Activated T-helper 17 cell treated with anti-CD3 and anti-CD28 coated beads, Interleukin-2, amount 50 U/mL, for 72 hours (primary cell): ENCODE data around the gene PHC3. TPM values are rescaled to one million over a fixed set of nuclear protein-coding genes. Genes with fewer than 3 reads are reported as not detected.

Source experiments
- ATAC-seq: fragments of 150-1000 bp; cut with Tn5 transposase; replicated peaks from 2 replicates; pipeline ENCODE4 v1.10.0; 2021; ENCODE audit warnings: mild to moderate bottlenecking, moderate library complexity
- H3K27ac Mint-ChIP-seq: one replicate; pipeline ENCODE4 v1.8.0; 2022; ENCODE audit warnings: mixed read lengths
- H3K27me3 Mint-ChIP-seq: one replicate; pipeline ENCODE4 v1.8.0; 2022; ENCODE audit warnings: mixed read lengths
- H3K36me3 Mint-ChIP-seq: one replicate; pipeline ENCODE4 v1.8.0; 2022; ENCODE audit warnings: low read depth, mild to moderate bottlenecking, mixed read lengths
- H3K4me1 Mint-ChIP-seq: one replicate; pipeline ENCODE4 v1.8.0; 2022; ENCODE audit warnings: mixed read lengths
- H3K4me3 Mint-ChIP-seq: one replicate; pipeline ENCODE4 v1.8.0; 2022; ENCODE audit warnings: mild to moderate bottlenecking, mixed read lengths
- H3K9me3 Mint-ChIP-seq: one replicate; pipeline ENCODE4 v1.8.0; 2022; ENCODE audit warnings: mixed read lengths
- total RNA-seq, 2 donors: library from RNA; stranded (reverse); gene quantifications; one replicate each; pipeline ENCODE4 v1.2.3, GENCODE V29; 2022

Gene PHC3
- total RNA-seq, 2 donors from 2014 or later: 65.8 to 98.7 TPM

- H3K9me3 Mint-ChIP-seq: no peaks in the 10 kb centered on the region
- H3K36me3 Mint-ChIP-seq: no peaks in the 10 kb centered on the region
- no peak for ATAC-seq
- H3K4me3 Mint-ChIP-seq: no peak overlapping the region
- H3K27me3 Mint-ChIP-seq: no peaks in the 10 kb centered on the region
- no peak overlapping the region for H3K27ac Mint-ChIP-seq
- peaks cover 32% of the 10 kb centered on the region for H3K4me1 Mint-ChIP-seq
Observed at GRCh38 chr3:170059447-170059846, 122.1 kb downstream of the PHC3 start.

- peaks cover 32% of the 10 kb centered on the region for H3K4me1 Mint-ChIP-seq
- H3K4me3 Mint-ChIP-seq: peak overlapping the region; percentile 67
- H3K27me3 Mint-ChIP-seq: no peaks in the 10 kb centered on the region
- no peaks in the 10 kb centered on the region for H3K9me3 Mint-ChIP-seq
- ATAC-seq: peak; percentile 13
- H3K27ac Mint-ChIP-seq: peak overlapping the region; percentile 82
- H3K36me3 Mint-ChIP-seq: no peaks in the 10 kb centered on the region
Observed at GRCh38 chr3:170058127-170058526, 123.4 kb downstream of the PHC3 start.

- ATAC-seq: no peak
- H3K4me1 Mint-ChIP-seq: peaks cover 32% of the 10 kb centered on the region
- H3K4me3 Mint-ChIP-seq: peak overlapping the region; percentile 67
- H3K27me3 Mint-ChIP-seq: no peaks in the 10 kb centered on the region
- no peaks in the 10 kb centered on the region for H3K36me3 Mint-ChIP-seq
- H3K9me3 Mint-ChIP-seq: no peaks in the 10 kb centered on the region
- H3K27ac Mint-ChIP-seq: peak overlapping the region; percentile 82
Observed at GRCh38 chr3:170057550-170057949, 124.0 kb downstream of the PHC3 start.

GRCh38 chr3:170056710-170057454 is 124.7 kb downstream of the PHC3 start:
- Mint-ChIP-seq H3K9me3 (no peaks in the 10 kb centered on the region), H3K27me3 (no peaks in the 10 kb centered on the region), H3K4me3 (peak overlapping the region; percentile 67), H3K4me1 (peaks cover 32% of the 10 kb centered on the region), H3K27ac (peak overlapping the region; percentile 82), H3K36me3 (no peaks in the 10 kb centered on the region)
- peak; percentile 86 for ATAC-seq

GRCh38 chr3:170055209-170055608 is 126.3 kb downstream of the PHC3 start:
- Mint-ChIP-seq H3K4me3 (peak overlapping the region; percentile 67), H3K27me3 (no peaks in the 10 kb centered on the region)

GRCh38 chr3:170054204-170054603 is 127.3 kb downstream of the PHC3 start:
- Mint-ChIP-seq H3K9me3 (no peaks in the 10 kb centered on the region), H3K27ac (no peak overlapping the region), H3K27me3 (no peaks in the 10 kb centered on the region), H3K4me1 (peaks cover 32% of the 10 kb centered on the region), H3K4me3 (no peak overlapping the region), H3K36me3 (no peaks in the 10 kb centered on the region)
- no peak for ATAC-seq

More at GRCh38 chr3:170055209-170055608, 126.3 kb downstream of the PHC3 start:
- Mint-ChIP-seq H3K4me1 (peaks cover 32% of the 10 kb centered on the region), H3K27ac (peak overlapping the region; percentile 65), H3K36me3 (no peaks in the 10 kb centered on the region), H3K9me3 (no peaks in the 10 kb centered on the region)
- ATAC-seq: peak; percentile 81

GRCh38 chr3:170052398-170052797 is 129.1 kb downstream of the PHC3 start:
- H3K27ac Mint-ChIP-seq: no peak overlapping the region
- ATAC-seq: no peak
- no peaks in the 10 kb centered on the region for H3K27me3 Mint-ChIP-seq
- peaks cover 21% of the 10 kb centered on the region for H3K4me1 Mint-ChIP-seq
- H3K9me3 Mint-ChIP-seq: no peaks in the 10 kb centered on the region
- H3K36me3 Mint-ChIP-seq: no peaks in the 10 kb centered on the region
- no peak overlapping the region for H3K4me3 Mint-ChIP-seq

GRCh38 chr3:170050753-170051152 is 130.8 kb downstream of the PHC3 start:
- ATAC-seq: no peak
- H3K9me3 Mint-ChIP-seq: no peaks in the 10 kb centered on the region
- H3K27ac Mint-ChIP-seq: no peak overlapping the region
- H3K4me3 Mint-ChIP-seq: no peak overlapping the region
- H3K4me1 Mint-ChIP-seq: peaks cover 8% of the 10 kb centered on the region
- no peaks in the 10 kb centered on the region for H3K27me3 Mint-ChIP-seq
- no peaks in the 10 kb centered on the region for H3K36me3 Mint-ChIP-seq

GRCh38 chr3:170049146-170050000 is 132.2 kb downstream of the PHC3 start:
- no peaks in the 10 kb centered on the region for H3K27me3 Mint-ChIP-seq
- no peak overlapping the region for H3K4me3 Mint-ChIP-seq
- H3K9me3 Mint-ChIP-seq: no peaks in the 10 kb centered on the region
- H3K27ac Mint-ChIP-seq: no peak overlapping the region
- no peak for ATAC-seq
- H3K36me3 Mint-ChIP-seq: no peaks in the 10 kb centered on the region
- no peaks in the 10 kb centered on the region for H3K4me1 Mint-ChIP-seq

- Mint-ChIP-seq H3K27me3 (no peaks in the 10 kb centered on the region), H3K9me3 (no peaks in the 10 kb centered on the region), H3K4me3 (no peak overlapping the region), H3K36me3 (no peaks in the 10 kb centered on the region), H3K4me1 (no peaks in the 10 kb centered on the region), H3K27ac (no peak overlapping the region)
- no peak for ATAC-seq
Observed at GRCh38 chr3:170047133-170047404, 134.5 kb downstream of the PHC3 start.

- no peak overlapping the region for H3K4me3 Mint-ChIP-seq
- H3K27ac Mint-ChIP-seq: no peak overlapping the region
- H3K27me3 Mint-ChIP-seq: no peaks in the 10 kb centered on the region
- ATAC-seq: no peak
- H3K36me3 Mint-ChIP-seq: no peaks in the 10 kb centered on the region
- no peaks in the 10 kb centered on the region for H3K9me3 Mint-ChIP-seq
- H3K4me1 Mint-ChIP-seq: no peaks in the 10 kb centered on the region
Observed at GRCh38 chr3:170046269-170047132, 135.0 kb downstream of the PHC3 start.

GRCh38 chr3:170044795-170045244 is 136.7 kb downstream of the PHC3 start:
- Mint-ChIP-seq H3K36me3 (no peaks in the 10 kb centered on the region), H3K4me3 (peak overlapping the region; percentile 8), H3K9me3 (no peaks in the 10 kb centered on the region), H3K27ac (no peak overlapping the region), H3K27me3 (no peaks in the 10 kb centered on the region), H3K4me1 (no peaks in the 10 kb centered on the region)
- no peak for ATAC-seq

GRCh38 chr3:170044271-170044670 is 137.3 kb downstream of the PHC3 start:
- Mint-ChIP-seq H3K4me1 (no peaks in the 10 kb centered on the region), H3K36me3 (no peaks in the 10 kb centered on the region), H3K27me3 (no peaks in the 10 kb centered on the region), H3K27ac (no peak overlapping the region), H3K4me3 (no peak overlapping the region), H3K9me3 (no peaks in the 10 kb centered on the region)
- no peak for ATAC-seq

- ATAC-seq: no peak
- no peaks in the 10 kb centered on the region for H3K36me3 Mint-ChIP-seq
- H3K27me3 Mint-ChIP-seq: no peaks in the 10 kb centered on the region
- no peaks in the 10 kb centered on the region for H3K4me1 Mint-ChIP-seq
- no peak overlapping the region for H3K27ac Mint-ChIP-seq
- no peak overlapping the region for H3K4me3 Mint-ChIP-seq
- no peaks in the 10 kb centered on the region for H3K9me3 Mint-ChIP-seq
Observed at GRCh38 chr3:170043506-170043905, 138.0 kb downstream of the PHC3 start.
